ENCODE results near the gene DEPDC4.
"Not testable (repeated sequence)": the region's sequence is repeated elsewhere in the genome, so short reads cannot be mapped to it uniquely, and the experiment has no call there.

Gene DEPDC4

DNA sequence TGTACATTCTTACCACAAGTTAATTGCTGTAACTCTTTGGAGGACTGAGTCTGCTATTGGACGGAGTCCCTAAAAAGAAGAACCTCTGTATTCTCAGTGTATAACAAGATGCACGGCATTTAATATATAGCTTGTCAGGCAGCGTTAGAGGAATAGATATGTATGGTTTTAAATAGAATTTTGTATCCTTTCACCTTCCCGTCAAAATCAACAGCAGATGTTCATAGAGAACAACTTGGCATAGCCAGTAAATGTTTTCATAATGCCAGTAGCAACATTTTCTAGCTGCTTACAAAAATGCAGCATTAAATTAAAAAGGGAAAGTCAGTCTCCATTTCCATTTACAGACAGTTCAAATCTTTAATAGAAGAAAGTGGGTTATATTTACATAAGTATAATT is 6.9 kb upstream of the DEPDC4 start:
- no peak overlapping the region for H3K4me3 ChIP-seq (ENCODE audit: low read depth, low read length)
- TF ChIP-seq, protein P1, sequence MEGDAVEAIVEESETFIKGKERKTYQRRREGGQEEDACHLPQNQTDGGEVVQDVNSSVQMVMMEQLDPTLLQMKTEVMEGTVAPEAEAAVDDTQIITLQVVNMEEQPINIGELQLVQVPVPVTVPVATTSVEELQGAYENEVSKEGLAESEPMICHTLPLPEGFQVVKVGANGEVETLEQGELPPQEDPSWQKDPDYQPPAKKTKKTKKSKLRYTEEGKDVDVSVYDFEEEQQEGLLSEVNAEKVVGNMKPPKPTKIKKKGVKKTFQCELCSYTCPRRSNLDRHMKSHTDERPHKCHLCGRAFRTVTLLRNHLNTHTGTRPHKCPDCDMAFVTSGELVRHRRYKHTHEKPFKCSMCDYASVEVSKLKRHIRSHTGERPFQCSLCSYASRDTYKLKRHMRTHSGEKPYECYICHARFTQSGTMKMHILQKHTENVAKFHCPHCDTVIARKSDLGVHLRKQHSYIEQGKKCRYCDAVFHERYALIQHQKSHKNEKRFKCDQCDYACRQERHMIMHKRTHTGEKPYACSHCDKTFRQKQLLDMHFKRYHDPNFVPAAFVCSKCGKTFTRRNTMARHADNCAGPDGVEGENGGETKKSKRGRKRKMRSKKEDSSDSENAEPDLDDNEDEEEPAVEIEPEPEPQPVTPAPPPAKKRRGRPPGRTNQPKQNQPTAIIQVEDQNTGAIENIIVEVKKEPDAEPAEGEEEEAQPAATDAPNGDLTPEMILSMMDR (IDR thresholded peaks at IDR 0.05; ENCODE audit: low read depth, low read length) = no peak
- DNase-seq (ENCODE audit: low read depth, low spot score) = no peak
- in situ Hi-C loops (cut with HindIII; ENCODE audit: low sequenced_read_pairs) = no loop called here

DNA sequence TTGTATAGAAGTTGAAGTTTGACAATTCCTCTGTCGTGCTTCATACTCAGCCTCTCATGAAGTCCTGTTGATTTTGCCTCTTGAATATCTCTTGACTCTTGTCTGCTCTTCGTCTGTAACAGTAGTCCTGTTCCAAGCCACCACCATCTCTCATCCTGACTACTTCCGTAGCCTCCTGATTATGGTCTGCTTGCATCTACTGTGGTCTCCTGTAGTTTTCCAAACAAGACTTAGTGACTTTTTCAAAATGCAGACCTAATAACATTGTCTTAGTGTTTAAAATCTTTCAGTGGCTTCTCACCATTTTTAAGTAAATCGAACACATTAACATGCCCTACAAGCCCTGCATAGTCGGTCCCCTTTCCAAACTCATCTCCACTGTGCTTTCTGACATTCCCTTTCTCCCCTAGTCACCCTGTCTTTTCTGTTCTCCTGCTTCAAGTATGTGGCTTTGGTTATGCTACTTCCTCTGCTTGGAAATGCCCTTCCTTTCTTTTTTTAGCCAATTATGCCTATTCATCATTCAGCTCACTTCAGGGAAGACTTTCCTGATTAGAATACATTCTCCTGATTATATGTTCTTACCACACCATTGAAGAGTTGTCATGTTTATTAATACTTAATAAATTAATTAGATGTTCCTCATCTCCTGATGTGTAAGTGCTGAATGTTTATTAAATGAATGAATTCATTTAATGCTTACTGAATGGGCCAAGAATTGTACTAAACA is 2.1 kb upstream of the DEPDC4 start:
- TF ChIP-seq, protein P1 (IDR thresholded peaks at IDR 0.05; ENCODE audit: low read depth, low read length) = no peak
- in situ Hi-C loops (cut with HindIII; ENCODE audit: low sequenced_read_pairs) = no loop called here

DNA sequence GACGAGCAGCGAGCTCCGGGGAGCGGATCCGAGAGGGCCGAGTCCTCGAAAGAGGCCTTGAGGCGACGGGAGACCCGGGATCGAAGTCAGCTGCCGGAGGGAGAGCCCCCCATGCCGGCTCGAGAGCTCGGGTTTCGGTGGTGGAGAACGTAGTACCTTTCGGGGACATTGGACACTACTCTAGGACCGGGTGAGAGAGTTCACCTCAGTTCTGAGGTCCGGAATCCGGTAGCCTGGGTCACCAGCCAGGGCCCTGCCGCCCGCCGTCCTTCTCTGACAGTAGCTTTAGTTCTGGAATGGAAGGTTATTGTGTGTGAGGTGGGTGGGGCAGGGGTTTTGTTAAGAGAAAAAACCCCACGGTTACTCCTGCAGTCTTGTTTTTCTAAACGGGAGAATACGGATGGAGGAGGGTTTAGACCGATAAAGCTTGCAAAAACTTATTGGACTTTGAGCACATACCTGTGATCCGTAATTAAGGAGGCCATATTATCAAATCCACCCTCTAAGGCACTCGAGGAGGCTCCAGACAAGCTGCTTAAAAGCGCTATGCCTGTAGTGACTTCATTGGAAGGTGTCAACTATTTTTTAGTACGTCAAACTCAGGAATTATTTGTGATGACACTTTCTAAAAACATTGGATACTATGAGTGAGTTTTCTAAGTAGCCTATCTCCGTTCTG is 863 bp upstream of the DEPDC4 start:
- DNase-seq (ENCODE audit: low read depth, low spot score) = peak; percentile 43
- in situ Hi-C loops (cut with HindIII; ENCODE audit: low sequenced_read_pairs) = no loop called here
- TF ChIP-seq, protein P1 (IDR thresholded peaks at IDR 0.05; ENCODE audit: low read depth, low read length) = no peak
- peak overlapping the region; percentile 91 for H3K4me3 ChIP-seq (ENCODE audit: low read depth, low read length)

More for the DNA sequence above, 2.1 kb upstream of the DEPDC4 start:
- peak; percentile 13 for DNase-seq (ENCODE audit: low read depth, low spot score)
- peak overlapping the region; percentile 91 for H3K4me3 ChIP-seq (ENCODE audit: low read depth, low read length)

DNA sequence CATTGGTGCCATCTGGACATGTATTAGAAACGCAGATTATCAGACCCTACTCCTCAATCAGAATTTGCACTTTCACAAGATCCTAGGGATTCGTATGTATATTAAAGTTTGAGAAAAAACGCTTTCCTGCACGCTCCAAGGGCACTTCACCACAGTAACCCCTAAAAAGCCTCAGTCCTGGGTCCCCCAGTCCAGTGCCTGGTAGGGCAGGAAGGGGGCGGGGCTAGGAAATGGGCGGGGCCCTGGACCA is 369 bp downstream of the DEPDC4 start:
- in situ Hi-C loops (cut with HindIII; ENCODE audit: low sequenced_read_pairs) = no loop called here
- H3K4me3 ChIP-seq (ENCODE audit: low read depth, low read length) = peak overlapping the region; percentile 91
- TF ChIP-seq, protein P1 (IDR thresholded peaks at IDR 0.05; ENCODE audit: low read depth, low read length) = no peak
- DNase-seq (ENCODE audit: low read depth, low spot score) = no peak

DNA sequence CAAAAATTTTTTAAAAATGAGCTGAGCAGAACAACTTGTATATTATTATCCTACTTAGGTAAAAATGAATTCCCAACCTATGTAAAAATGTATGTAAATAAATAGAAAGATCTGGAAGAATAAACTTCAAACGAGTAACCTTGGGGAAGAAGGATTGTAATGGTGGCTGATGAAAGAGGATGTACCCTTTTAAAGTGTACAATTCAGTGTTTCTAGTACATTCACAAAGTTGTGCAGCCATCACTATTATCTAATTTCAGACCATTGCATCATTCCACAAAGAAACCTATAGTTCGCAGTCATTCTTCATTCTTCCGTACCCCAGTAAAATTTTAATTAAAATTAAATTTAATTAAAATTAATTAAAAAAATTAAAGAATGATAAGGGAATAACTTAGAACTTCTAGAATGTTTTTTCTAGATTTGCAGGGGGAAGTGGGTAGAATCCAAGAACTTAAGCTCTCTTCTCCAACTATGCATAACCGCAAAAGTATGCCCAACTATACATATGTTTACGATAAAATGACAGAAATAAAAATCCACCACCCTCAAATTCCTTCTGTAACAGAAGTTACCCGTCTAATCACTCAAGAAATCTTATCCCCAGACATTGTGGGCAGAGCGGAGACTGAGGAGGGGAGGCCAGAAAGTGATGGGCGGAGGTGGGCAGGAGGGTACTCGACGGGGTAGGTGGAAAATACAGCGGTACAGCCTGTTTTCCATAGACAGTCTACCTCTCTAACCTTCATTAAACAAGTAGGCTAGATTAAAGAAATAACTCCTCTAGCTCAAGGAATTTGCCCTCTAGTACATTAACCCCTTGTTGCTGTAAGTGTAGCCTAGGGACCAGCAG is 921 bp downstream of the DEPDC4 start:
- in situ Hi-C loops (cut with HindIII; ENCODE audit: low sequenced_read_pairs) = no loop called here
- TF ChIP-seq, protein P1 (IDR thresholded peaks at IDR 0.05; ENCODE audit: low read depth, low read length) = no peak
- H3K4me3 ChIP-seq (ENCODE audit: low read depth, low read length) = peak overlapping the region; percentile 91
- DNase-seq (ENCODE audit: low read depth, low spot score) = no peak

DNA sequence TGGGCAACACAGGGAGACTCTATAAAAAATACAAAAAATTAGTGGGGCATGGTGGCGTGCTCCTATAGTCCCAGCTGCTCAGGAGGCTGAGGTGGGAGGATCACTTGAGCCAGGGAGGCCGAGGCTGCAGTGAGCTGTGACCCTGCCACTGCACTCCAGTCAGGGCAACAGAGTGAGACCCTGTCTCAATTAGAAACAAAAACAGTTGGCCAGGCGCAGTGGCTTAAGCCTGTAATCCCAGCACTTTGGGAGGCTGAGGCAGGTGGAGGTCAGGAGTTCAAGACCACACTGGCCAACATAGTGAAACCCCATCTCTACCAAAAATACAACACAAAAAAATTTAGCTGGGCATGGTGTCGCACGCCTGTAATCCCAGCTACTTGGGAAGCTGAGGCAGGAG is 1.8 kb downstream of the DEPDC4 start:
- in situ Hi-C loops (cut with HindIII; ENCODE audit: low sequenced_read_pairs); DNase-seq (ENCODE audit: low read depth, low spot score); H3K4me3 ChIP-seq (ENCODE audit: low read depth, low read length): not testable (repeated sequence)

DNA sequence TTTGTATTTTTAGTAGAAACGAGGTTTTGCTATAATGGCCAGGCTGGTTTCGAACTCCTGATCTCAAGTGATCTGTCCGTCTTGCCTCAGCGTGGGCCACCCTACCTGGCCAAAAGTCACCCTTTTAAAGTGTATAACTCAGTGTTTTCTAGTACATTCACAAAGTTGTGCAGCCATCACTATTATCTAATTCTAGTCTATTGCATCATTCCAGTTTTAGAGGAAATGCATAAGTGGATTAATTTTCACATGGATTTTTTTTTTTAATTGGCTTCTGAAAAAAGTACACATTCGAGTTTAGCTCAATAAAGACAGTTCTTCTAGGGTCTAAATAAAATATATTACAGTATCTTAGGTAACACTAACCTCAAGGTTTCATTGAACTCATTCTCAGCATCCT is 3.7 kb downstream of the DEPDC4 start:
- in situ Hi-C loops (cut with HindIII; ENCODE audit: low sequenced_read_pairs) = no loop called here
- DNase-seq (ENCODE audit: low read depth, low spot score) = no peak
- TF ChIP-seq, protein P1 (IDR thresholded peaks at IDR 0.05; ENCODE audit: low read depth, low read length) = no peak
- H3K4me3 ChIP-seq (ENCODE audit: low read depth, low read length) = no peak overlapping the region

Data from astrocyte of the spinal cord (primary cell).